ENCODE measurements around the gene NCKAP5.

DNA sequence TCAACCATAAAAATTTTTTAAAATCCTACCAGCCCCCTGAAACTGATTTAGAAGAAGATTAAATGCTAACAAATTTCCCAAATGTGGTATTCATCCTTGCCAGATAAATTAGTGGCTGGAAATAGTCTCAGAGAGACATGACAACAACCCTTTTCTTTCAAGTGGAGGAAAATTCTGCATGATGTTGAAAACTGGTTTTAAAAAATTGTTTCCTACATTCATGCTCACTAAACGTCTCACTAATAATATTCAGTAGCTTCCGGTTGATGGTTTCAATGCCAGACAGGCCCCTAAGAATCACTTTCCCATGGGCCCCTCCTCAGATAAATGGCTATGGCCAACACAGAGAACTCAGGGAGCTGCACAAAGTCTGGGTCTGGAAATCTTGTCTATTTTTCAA, 43.2 kb downstream of the NCKAP5 start:
- TF ChIP-seq MYC (IDR thresholded peaks at IDR 0.05; ENCODE audit: borderline replicate concordance, low read length) (no peak), BHLHE40 (IDR thresholded peaks at IDR 0.05; ENCODE audit: low read depth, low read length) (no peak), POLR2A (IDR thresholded peaks at IDR 0.05; ENCODE audit: low read length) (no peak), RAD21 (conservative IDR thresholded peaks at IDR 0.05 in 1 of 2, IDR thresholded peaks at IDR 0.05 in 1 of 2) (no peak)
- TF ChIP-seq, protein P1, sequence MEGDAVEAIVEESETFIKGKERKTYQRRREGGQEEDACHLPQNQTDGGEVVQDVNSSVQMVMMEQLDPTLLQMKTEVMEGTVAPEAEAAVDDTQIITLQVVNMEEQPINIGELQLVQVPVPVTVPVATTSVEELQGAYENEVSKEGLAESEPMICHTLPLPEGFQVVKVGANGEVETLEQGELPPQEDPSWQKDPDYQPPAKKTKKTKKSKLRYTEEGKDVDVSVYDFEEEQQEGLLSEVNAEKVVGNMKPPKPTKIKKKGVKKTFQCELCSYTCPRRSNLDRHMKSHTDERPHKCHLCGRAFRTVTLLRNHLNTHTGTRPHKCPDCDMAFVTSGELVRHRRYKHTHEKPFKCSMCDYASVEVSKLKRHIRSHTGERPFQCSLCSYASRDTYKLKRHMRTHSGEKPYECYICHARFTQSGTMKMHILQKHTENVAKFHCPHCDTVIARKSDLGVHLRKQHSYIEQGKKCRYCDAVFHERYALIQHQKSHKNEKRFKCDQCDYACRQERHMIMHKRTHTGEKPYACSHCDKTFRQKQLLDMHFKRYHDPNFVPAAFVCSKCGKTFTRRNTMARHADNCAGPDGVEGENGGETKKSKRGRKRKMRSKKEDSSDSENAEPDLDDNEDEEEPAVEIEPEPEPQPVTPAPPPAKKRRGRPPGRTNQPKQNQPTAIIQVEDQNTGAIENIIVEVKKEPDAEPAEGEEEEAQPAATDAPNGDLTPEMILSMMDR (IDR thresholded peaks at IDR 0.05): no peak
- TF ChIP-seq, protein P2, sequence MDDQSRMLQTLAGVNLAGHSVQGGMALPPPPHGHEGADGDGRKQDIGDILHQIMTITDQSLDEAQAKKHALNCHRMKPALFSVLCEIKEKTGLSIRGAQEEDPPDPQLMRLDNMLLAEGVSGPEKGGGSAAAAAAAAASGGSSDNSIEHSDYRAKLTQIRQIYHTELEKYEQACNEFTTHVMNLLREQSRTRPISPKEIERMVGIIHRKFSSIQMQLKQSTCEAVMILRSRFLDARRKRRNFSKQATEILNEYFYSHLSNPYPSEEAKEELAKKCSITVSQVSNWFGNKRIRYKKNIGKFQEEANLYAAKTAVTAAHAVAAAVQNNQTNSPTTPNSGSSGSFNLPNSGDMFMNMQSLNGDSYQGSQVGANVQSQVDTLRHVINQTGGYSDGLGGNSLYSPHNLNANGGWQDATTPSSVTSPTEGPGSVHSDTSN (IDR thresholded peaks at IDR 0.05): no peak
- TF ChIP-seq, protein P3, sequence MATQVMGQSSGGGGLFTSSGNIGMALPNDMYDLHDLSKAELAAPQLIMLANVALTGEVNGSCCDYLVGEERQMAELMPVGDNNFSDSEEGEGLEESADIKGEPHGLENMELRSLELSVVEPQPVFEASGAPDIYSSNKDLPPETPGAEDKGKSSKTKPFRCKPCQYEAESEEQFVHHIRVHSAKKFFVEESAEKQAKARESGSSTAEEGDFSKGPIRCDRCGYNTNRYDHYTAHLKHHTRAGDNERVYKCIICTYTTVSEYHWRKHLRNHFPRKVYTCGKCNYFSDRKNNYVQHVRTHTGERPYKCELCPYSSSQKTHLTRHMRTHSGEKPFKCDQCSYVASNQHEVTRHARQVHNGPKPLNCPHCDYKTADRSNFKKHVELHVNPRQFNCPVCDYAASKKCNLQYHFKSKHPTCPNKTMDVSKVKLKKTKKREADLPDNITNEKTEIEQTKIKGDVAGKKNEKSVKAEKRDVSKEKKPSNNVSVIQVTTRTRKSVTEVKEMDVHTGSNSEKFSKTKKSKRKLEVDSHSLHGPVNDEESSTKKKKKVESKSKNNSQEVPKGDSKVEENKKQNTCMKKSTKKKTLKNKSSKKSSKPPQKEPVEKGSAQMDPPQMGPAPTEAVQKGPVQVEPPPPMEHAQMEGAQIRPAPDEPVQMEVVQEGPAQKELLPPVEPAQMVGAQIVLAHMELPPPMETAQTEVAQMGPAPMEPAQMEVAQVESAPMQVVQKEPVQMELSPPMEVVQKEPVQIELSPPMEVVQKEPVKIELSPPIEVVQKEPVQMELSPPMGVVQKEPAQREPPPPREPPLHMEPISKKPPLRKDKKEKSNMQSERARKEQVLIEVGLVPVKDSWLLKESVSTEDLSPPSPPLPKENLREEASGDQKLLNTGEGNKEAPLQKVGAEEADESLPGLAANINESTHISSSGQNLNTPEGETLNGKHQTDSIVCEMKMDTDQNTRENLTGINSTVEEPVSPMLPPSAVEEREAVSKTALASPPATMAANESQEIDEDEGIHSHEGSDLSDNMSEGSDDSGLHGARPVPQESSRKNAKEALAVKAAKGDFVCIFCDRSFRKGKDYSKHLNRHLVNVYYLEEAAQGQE (IDR thresholded peaks at IDR 0.05): no peak

Data from A549 (cell line).